TTC549 (cell line): ENCODE data around the gene PRR33.

Experiments
- FAIRE-seq: peaks from 2 replicates; lab custom pipeline; 2012; peaks lifted over from hg19 to GRCh38; lab: Jason Lieb, UNC

PRR33 gene

GRCh38 chr11:1916132-1916985, 24.7 kb upstream of the PRR33 start:
- no peak for FAIRE-seq

DNA sequence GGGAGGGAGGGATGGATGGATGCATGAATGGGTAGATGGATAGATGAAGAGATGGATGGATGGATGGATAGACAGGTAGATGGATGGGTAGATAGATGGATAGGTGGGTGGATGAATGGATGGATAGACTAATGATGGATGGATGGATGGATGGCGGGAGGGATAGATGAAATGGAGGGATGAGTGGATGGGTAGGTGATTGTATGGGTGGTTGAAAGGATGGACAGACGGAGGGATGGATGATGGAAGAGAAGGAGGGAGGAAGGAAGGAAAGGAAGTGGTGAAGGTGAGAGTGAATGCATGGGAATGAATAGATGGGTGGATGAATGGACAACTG, 24.1 kb upstream of the PRR33 start:
- no peak for FAIRE-seq

- no peak for FAIRE-seq
Observed at GRCh38 chr11:1913271-1914060, 21.8 kb upstream of the PRR33 start.

- no peak for FAIRE-seq
Observed at GRCh38 chr11:1912289-1912878, 20.7 kb upstream of the PRR33 start.

DNA sequence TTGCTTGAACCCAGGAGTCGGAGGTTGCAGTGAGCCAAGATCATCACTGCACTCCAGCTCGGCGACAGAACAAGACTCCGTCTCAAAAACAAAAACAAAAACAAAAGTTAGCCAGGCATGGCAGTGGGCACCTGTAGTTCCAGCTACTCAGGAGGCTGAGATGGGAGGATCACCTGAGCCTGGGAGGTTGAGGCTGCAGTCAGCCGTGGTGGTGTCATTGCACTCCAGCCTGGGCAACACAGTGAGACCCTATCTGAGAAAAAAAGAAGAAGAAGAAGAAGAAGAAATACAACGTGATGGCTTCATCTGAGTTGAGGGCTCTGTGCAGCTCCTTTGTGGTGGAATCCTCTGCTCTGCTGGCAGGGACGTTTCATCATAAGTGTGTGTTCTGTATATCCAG, 17.8 kb upstream of the PRR33 start:
- no peak for FAIRE-seq

DNA sequence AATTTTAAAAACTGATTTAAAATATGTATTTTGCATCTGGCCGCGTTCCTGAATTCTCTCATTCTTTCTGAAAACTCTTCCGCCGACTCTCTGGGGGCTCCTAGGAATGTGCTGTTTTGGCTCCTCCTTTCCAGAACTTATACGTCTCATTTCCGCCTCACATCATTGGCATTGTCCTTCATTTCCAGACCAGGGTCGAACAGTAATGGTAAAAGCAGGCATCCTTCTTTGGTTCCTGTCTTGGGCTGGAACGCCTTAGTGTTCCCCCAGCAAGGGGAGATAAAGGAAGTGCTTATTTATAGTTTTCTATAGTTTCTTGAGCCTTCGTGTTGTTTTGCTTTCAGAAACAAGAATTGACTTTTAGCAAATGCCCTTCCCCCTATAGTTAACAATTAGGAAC, 16.9 kb upstream of the PRR33 start:
- peak; percentile 72 for FAIRE-seq

DNA sequence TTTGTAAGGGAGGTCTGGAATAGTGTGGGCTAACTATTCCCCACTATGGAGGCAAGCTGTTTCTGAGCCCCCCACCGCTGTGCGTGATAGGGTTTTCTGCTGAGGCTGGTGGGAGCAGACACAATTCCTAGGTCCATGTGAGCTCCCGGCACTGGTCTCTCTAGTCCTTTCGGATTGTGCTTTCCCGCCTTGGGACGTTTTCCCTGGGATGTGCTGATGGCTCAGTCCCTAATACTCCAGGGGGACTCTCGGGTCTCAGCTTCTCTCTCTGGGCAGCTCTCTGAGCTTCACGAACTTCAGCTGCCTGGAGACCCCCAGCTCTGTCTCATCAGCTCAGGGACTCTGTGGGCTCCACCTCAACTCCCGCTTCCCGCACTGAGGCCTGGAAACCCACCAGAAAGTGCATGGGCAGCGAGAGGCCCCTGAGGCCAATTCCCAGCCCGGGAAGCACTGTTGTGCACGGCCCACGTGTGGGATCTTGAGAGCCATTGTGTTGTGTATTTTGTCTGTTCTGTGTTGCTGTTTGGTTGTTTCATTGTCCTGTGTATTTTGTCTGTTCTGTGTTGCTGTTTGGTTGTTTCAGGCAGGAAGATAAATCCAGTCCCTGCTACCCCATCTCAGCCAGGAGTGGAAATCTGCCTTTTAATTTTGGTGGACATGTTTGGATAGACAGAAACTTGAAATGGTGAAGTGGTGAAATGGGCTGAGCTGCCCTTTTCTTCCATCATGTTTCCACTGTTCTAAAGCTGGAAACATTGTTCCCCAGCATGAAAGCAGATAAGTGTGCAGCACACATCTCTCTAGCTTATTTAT, 15.1 kb upstream of the PRR33 start:
- FAIRE-seq: no peak

DNA sequence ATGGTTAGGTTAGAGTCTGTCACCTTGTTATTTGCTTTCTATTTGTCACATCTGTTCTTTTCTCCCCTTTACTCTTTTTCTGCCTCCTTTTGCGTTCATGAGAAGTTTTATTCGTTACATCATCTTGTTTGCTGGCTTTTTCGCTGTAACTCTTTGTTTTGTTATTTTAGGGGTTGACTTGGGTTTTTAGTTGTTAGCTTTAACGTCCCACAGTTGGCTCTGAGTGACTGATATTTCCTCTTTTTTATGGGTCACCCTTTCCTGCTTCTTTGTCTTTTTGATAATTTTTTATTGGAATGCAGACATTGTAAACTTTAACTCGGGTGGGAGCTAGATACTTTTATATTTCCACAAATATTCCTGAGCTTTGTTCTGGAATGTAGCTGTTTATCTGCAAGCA, 14.5 kb upstream of the PRR33 start:
- peak; percentile 22 for FAIRE-seq

GRCh38 chr11:1899686-1900085, 8.0 kb upstream of the PRR33 start:
- no peak for FAIRE-seq

DNA sequence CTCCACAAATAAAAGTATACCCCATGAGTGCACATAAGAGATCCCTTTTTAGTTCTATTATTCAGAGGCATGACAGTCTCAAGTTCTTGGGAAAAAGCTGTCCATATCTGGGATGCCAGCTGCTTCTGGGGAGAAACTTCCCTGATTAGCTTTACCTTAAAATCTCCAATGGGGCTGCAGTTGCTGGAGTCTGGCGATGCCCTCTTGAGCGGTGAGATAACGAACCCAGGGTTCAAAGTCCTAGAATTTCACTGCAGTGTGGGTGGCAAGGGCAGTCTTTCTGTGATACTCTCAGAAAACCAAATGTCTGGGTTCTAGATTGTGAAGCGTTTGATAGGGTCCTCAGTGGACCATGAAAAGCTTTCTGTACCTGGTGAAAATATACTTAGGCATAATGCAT, 7.4 kb upstream of the PRR33 start:
- no peak for FAIRE-seq

GRCh38 chr11:1896923-1897322, 5.2 kb upstream of the PRR33 start:
- FAIRE-seq: no peak

DNA sequence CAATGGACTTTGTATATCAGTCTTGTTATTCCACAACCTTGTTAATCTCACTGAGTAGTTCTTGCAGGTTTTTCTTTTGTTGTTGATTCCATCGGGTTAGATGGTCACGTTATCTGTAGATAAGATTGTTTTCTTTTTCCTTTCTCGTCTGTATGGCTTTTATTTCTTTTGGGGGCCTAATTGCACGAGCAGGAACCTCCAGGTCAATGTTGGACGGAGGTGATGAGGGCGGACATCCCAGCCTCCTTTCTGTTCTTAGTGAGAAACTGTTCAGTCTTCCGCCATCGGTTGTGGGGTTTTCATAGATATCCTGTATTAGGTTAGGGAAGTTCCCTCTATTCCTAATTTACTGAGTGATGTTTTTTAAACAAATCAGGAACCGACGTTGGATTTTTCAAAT, 4.8 kb upstream of the PRR33 start:
- no peak for FAIRE-seq

DNA sequence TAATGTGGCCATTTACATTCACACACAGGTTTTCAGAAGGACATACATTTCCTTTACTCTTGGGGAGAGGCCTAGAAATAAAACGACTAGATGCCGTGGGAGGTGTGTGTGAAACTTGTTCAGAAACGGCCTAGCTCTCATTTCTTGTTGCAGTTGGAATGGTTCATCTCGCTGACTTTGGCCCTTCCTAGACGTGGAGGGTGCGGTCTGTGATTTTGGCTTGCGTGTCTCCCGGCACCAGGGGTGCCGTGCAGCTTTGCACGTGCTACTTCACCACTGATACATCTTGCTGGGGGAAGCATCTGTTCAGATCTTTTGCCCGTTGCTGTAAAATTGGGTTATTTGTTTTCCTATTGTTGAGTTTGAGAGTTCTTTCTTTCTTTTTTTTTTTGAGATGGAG, 3.1 kb upstream of the PRR33 start:
- FAIRE-seq: no peak

GRCh38 chr11:1893581-1894359, 2.1 kb upstream of the PRR33 start:
- FAIRE-seq: no peak

GRCh38 chr11:1892558-1892957, 863 bp upstream of the PRR33 start:
- no peak for FAIRE-seq

GRCh38 chr11:1892116-1892515, 421 bp upstream of the PRR33 start:
- FAIRE-seq: no peak

GRCh38 chr11:1890856-1891830, 552 bp downstream of the PRR33 start:
- FAIRE-seq: no peak

DNA sequence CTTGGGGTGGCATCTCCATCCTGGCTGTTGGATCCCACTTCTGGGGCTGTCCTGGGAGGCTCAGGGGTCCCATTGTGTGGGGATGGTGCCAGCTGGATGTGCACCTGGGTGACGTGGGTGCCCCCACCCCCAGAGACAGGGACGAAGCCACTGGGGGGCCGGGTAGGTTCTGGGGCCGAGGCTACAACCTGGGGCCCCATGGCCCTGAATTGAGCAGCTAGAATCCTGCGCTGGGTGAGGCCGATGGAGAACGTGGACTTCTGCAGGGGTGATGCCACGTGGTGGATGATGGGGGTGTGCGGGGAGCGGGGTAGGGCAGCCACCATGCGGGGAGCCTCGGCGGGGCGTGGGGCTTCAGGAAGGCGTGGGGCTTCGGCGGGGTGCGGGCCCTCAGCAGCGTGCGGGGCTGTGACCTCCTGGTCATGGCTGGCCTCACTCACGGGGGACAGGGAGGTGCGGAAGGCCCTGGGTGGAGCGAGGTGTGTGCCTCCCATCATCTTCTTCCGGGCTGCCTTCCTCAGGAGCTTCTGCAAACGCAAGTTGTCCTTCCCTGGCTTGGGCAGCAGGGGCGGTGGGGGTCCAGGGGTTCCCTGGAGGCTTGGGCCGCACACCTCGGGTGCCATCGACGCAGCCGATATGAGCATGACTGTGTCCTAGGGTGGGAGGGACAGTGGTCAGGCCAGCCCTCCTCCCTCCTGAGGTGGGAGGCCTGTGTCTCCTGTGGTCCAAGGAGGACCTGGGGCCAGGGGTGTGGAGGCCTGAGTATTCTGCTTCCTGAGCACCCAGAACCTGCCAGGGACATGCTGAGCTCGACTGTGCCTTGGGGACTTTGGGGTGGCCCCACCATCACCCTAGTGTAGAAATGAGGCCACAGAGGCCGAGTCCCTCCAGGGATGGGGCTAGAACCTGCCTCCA, 1.5 kb downstream of the PRR33 start:
- no peak for FAIRE-seq

DNA sequence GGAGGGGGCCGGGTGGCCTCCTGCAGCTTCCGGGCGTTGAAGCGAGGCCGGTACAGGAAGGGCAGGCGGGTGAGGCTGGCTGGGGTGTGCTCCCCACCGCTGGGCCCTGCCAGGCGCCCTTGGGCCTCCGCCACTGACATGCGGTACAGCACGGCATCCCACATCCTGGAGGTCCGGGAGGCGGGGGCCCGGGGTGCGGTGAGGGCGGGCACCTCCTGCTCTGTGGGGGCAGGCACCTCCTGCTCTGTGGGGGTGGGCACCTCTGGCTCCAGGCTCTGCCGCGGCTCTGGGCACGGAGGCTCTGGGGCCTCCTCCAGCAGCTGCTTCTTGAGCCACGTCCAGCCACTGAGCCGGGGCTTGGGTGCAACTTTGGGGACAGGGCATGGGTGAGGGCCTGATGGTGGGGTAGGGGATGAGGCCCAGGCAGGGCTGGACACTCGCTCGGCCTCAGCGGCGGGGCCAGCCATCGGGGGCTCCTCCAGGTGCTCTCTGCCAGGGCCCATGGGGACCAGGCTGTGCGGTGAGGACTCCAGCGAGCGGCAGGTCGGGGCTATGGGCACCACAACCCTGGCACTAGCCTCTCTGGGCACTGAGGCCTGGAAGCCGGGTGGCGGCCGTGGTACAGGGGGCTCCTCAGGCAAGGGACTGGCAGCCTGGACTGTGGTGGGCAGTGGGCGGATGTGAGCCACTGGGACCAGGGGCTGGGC, 2.3 kb downstream of the PRR33 start:
- no peak for FAIRE-seq
